ENCODE results near the gene RAP1GAP. TPM values are rescaled to one million over a fixed set of nuclear protein-coding genes. Genes with fewer than 3 reads are reported as not detected.

Gene RAP1GAP
- total RNA-seq, 1 experiment from 2014 or later: 30.2 TPM

GRCh38 chr1:21641967-21642739 is 27.0 kb downstream of the RAP1GAP start:
- POLR2A ChIA-PET (ENCODE audit: unreplicated experiment): no interaction called here
- Histone ChIP-seq H3K4me1 (replicated peaks; ENCODE audit: insufficient read depth) (peaks cover 35% of the 10 kb centered on the region), H3K36me3 (ENCODE audit: low read depth) (no peaks in the 10 kb centered on the region), H3K4me2 (no peak overlapping the region), H3K4me3 (no peak overlapping the region), H3K79me2 (ENCODE audit: low read depth) (no peaks in the 10 kb centered on the region), H3K9me3 (ENCODE audit: insufficient read depth, low read depth) (no peaks in the 10 kb centered on the region), H4K20me1 (ENCODE audit: insufficient read depth) (no peaks in the 10 kb centered on the region), H3F3A (ENCODE audit: insufficient read depth, low read depth) (peaks cover 15% of the 10 kb centered on the region), H3K27ac (no peak overlapping the region), H3K9me2 (ENCODE audit: insufficient read depth) (no peaks in the 10 kb centered on the region), H3K27me3 (ENCODE audit: insufficient read depth, low read depth) (no peaks in the 10 kb centered on the region), H2AFZ (no peak overlapping the region)
- TF ChIP-seq EZH2 (IDR thresholded peaks at IDR 0.05; ENCODE audit: low read depth): no peak
- no peak for TF ChIP-seq CTCF (conservative IDR thresholded peaks at IDR 0.05)
- CTCF ChIA-PET: no interaction called here
- no TSS peak for BruUV-seq (replicated peaks)
- intact Hi-C loops (cut with micrococcal nuclease; ENCODE audit: unreplicated experiment): no loop called here
- no peak for DNase-seq

- Histone ChIP-seq H3K79me2 (ENCODE audit: low read depth) (no peaks in the 10 kb centered on the region), H3K4me1 (replicated peaks; ENCODE audit: insufficient read depth) (peaks cover 35% of the 10 kb centered on the region), H3F3A (ENCODE audit: insufficient read depth, low read depth) (peaks cover 15% of the 10 kb centered on the region), H3K27me3 (ENCODE audit: insufficient read depth, low read depth) (no peaks in the 10 kb centered on the region), H2AFZ (no peak overlapping the region), H3K9me3 (ENCODE audit: insufficient read depth, low read depth) (no peaks in the 10 kb centered on the region), H3K27ac (no peak overlapping the region), H4K20me1 (ENCODE audit: insufficient read depth) (no peaks in the 10 kb centered on the region), H3K9me2 (ENCODE audit: insufficient read depth) (no peaks in the 10 kb centered on the region), H3K36me3 (ENCODE audit: low read depth) (no peaks in the 10 kb centered on the region), H3K4me2 (no peak overlapping the region), H3K4me3 (no peak overlapping the region)
- BruUV-seq (replicated peaks): no TSS peak
- no peak for DNase-seq
- intact Hi-C loops (cut with micrococcal nuclease; ENCODE audit: unreplicated experiment): no loop called here
- TF ChIP-seq CTCF (conservative IDR thresholded peaks at IDR 0.05) (no peak), EZH2 (IDR thresholded peaks at IDR 0.05; ENCODE audit: low read depth) (no peak)
- ChIA-PET CTCF (no interaction called here), POLR2A (ENCODE audit: unreplicated experiment) (no interaction called here)
Measured at GRCh38 chr1:21641537-21641936, 27.6 kb downstream of the RAP1GAP start.

- POLR2A ChIA-PET (ENCODE audit: unreplicated experiment): no interaction called here
- no peak overlapping the region for H2AFZ ChIP-seq
- peaks cover 37% of the 10 kb centered on the region for H3K4me1 ChIP-seq (replicated peaks; ENCODE audit: insufficient read depth)
- TF ChIP-seq CTCF (conservative IDR thresholded peaks at IDR 0.05) (no peak), EZH2 (IDR thresholded peaks at IDR 0.05; ENCODE audit: low read depth) (no peak)
- DNase-seq: no peak
- BruUV-seq (replicated peaks): no TSS peak
- CTCF ChIA-PET: no interaction called here
- H3K27ac ChIP-seq: no peak overlapping the region
- no peak overlapping the region for H3K4me2 ChIP-seq
- no peaks in the 10 kb centered on the region for H3K27me3 ChIP-seq (ENCODE audit: insufficient read depth, low read depth)
- H4K20me1 ChIP-seq (ENCODE audit: insufficient read depth): no peaks in the 10 kb centered on the region
- intact Hi-C loops (cut with micrococcal nuclease; ENCODE audit: unreplicated experiment): no loop called here
- no peaks in the 10 kb centered on the region for H3K9me2 ChIP-seq (ENCODE audit: insufficient read depth)
- H3K4me3 ChIP-seq: no peak overlapping the region
- peaks cover 15% of the 10 kb centered on the region for H3F3A ChIP-seq (ENCODE audit: insufficient read depth, low read depth)
- H3K9me3 ChIP-seq (ENCODE audit: insufficient read depth, low read depth): no peaks in the 10 kb centered on the region
- H3K36me3 ChIP-seq (ENCODE audit: low read depth): no peaks in the 10 kb centered on the region
- no peaks in the 10 kb centered on the region for H3K79me2 ChIP-seq (ENCODE audit: low read depth)
Measured at GRCh38 chr1:21641076-21641475, 28.1 kb downstream of the RAP1GAP start.

Data from PC-9 (cell line).